ENCODE results near the gene MVB12A.

MVB12A gene

GRCh38 chr19:17447704-17448130 lies 27.9 kb downstream of the MVB12A start:
- DNase-seq: no peak

GRCh38 chr19:17448131-17448967 lies 28.5 kb downstream of the MVB12A start, which contains the start of gene TMEM221:
Gene TMEM221 (minus strand): TSS chr19:17448668. CDS start chr19:17448462, 206 bp downstream.
- DNase-seq: no peak

- no peak for DNase-seq
Observed at GRCh38 chr19:17450264-17451075, 30.6 kb downstream of the MVB12A start.

- DNase-seq: no peak
Observed at GRCh38 chr19:17451820-17452219, 32.0 kb downstream of the MVB12A start.

GRCh38 chr19:17454576-17455071 lies 34.8 kb downstream of the MVB12A start:
- no peak for DNase-seq

GRCh38 chr19:17455308-17456123 lies 35.7 kb downstream of the MVB12A start:
- DNase-seq: no peak

GRCh38 chr19:17456127-17456526 lies 36.3 kb downstream of the MVB12A start:
- DNase-seq: no peak

- no peak for DNase-seq
Observed at GRCh38 chr19:17457616-17458015, 37.8 kb downstream of the MVB12A start.

- no peak for DNase-seq
Observed at GRCh38 chr19:17458970-17459369, 39.1 kb downstream of the MVB12A start.

- DNase-seq: no peak
Observed at GRCh38 chr19:17460372-17461230, 40.8 kb downstream of the MVB12A start, which contains the start of gene NXNL1. Gene NXNL1 (minus strand): TSS chr19:17460926. CDS start chr19:17460869, 57 bp downstream.

- DNase-seq: no peak
Observed at GRCh38 chr19:17466487-17466850, 46.6 kb downstream of the MVB12A start.

GRCh38 chr19:17467471-17468301 lies 47.8 kb downstream of the MVB12A start:
- DNase-seq: no peak

GRCh38 chr19:17468302-17469091 lies 48.6 kb downstream of the MVB12A start:
- DNase-seq: no peak

GRCh38 chr19:17469092-17469480 lies 49.2 kb downstream of the MVB12A start:
- no peak for DNase-seq

GRCh38 chr19:17469481-17470067 lies 49.7 kb downstream of the MVB12A start:
- no peak for DNase-seq

- peak; percentile 76 for DNase-seq
Observed at GRCh38 chr19:17470068-17470841, 50.4 kb downstream of the MVB12A start, which contains the start of gene SLC27A1. Gene SLC27A1 (plus strand): TSS chr19:17470524. CDS start chr19:17470541, 17 bp downstream.

- no peak for DNase-seq
Observed at GRCh38 chr19:17471410-17472125, 51.7 kb downstream of the MVB12A start.

GRCh38 chr19:17473041-17473440 lies 53.2 kb downstream of the MVB12A start:
- no peak for DNase-seq
